Measurements from ENCODE around the gene S100A2. TPM values are rescaled to one million over a fixed set of nuclear protein-coding genes. Genes with fewer than 3 reads are reported as not detected.
A peak's percentile ranks its signal among the peaks of the same experiment; 100 is the strongest.

Gene S100A2
- total and polyA plus RNA-seq, 2 experiments from 2014 or later, result 0.66 to 0.89 TPM

DNA sequence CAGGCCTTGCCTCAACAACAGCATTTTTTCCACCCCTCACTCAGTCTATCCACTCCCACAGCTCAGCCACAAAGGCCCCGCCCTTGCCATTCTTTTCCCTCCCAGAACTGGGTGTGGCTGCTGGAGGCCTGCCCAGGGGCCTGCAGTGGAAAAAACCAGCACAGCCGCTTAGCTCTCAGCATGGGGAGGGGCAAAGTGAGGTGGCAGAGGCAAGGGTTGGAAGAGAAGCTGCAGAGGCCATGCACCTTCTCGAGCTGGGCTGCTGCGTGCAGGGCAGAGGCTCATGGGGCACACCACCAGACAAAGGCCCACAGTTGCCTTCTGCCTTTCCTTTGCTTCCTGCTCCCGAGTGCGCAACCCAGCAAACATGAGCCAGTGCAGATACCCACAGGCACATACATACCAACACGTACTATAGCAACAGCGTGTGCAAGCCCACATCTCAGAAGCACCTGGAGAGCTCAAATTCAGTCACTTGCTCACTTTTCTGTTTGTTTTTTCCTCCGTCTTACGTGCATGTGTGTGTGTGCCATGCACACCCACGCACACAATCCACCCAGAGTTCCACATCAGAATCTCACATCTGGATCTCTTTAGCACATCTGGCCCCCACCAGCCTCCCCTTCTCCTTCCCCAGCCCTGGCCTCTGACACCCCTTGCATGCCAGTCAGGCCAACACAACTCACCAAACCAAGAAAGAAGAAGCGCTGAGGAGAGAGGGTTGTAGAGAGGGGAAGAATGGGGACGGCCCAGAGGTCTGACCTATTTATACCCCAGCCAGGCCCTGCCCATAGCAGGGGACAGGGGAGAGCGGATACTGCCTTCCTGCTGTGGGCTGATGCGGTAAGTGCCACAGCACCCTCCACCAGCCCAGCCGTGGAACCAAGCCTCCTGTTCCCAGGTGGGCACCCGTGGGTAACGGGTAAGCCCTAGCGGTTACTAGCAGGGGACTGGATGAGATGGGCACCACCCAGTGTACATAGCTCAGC, 20.3 kb downstream of the S100A2 start, which contains the start of gene S100A4:
Gene S100A4 (minus strand): TSS at position 740 of the 989 bp plus-strand sequence. CDS start 1,012 bp downstream, outside the sequence.
- ATAC-seq (peak; percentile 89), DNase-seq (ENCODE audit: low spot score) (peak; percentile 96)
- Histone ChIP-seq H3K9me2 (ENCODE audit: insufficient read depth) (peaks cover 3% of the 10 kb centered on the region; the same call in 1 of the 2 replicates), H4K20me1 (replicated peaks; ENCODE audit: insufficient read depth) (no peaks in the 10 kb centered on the region), H3K36me3 (ENCODE audit: insufficient read depth) (no peaks in the 10 kb centered on the region), H3K79me2 (replicated peaks; ENCODE audit: insufficient read depth) (no peaks in the 10 kb centered on the region), H3F3A (replicated peaks; ENCODE audit: low read depth) (no peaks in the 10 kb centered on the region), H2AFZ (peak within 1 kb of the TSS; percentile 91), H3K27ac (ENCODE audit: low read depth) (no peak within 1 kb of the TSS), H3K4me1 (ENCODE audit: insufficient read depth) (peaks cover 18% of the 10 kb centered on the region), H3K4me3 (peak within 1 kb of the TSS; percentile 27; the same call in 1 of the 2 replicates), H3K27me3 (ENCODE audit: insufficient read depth) (no peaks in the 10 kb centered on the region), H3K4me2 (peak within 1 kb of the TSS; percentile 72)
- H3K36me3 Mint-ChIP-seq (ENCODE audit: low read depth), result no peaks in the 10 kb centered on the region
- no peaks in the 10 kb centered on the region; the same call in 2 of the 3 replicates for H3K9me3 Mint-ChIP-seq
- H3K4me3 Mint-ChIP-seq, result peak within 1 kb of the TSS; percentile 41
- peaks cover 22% of the 10 kb centered on the region for H3K27me3 Mint-ChIP-seq (ENCODE audit: insufficient read depth, low read depth, poor library complexity)
- H3K27ac Mint-ChIP-seq, result peak within 1 kb of the TSS; percentile 78
- H3K4me1 Mint-ChIP-seq, result peaks cover 52% of the 10 kb centered on the region
- TF ChIP-seq, protein P1, sequence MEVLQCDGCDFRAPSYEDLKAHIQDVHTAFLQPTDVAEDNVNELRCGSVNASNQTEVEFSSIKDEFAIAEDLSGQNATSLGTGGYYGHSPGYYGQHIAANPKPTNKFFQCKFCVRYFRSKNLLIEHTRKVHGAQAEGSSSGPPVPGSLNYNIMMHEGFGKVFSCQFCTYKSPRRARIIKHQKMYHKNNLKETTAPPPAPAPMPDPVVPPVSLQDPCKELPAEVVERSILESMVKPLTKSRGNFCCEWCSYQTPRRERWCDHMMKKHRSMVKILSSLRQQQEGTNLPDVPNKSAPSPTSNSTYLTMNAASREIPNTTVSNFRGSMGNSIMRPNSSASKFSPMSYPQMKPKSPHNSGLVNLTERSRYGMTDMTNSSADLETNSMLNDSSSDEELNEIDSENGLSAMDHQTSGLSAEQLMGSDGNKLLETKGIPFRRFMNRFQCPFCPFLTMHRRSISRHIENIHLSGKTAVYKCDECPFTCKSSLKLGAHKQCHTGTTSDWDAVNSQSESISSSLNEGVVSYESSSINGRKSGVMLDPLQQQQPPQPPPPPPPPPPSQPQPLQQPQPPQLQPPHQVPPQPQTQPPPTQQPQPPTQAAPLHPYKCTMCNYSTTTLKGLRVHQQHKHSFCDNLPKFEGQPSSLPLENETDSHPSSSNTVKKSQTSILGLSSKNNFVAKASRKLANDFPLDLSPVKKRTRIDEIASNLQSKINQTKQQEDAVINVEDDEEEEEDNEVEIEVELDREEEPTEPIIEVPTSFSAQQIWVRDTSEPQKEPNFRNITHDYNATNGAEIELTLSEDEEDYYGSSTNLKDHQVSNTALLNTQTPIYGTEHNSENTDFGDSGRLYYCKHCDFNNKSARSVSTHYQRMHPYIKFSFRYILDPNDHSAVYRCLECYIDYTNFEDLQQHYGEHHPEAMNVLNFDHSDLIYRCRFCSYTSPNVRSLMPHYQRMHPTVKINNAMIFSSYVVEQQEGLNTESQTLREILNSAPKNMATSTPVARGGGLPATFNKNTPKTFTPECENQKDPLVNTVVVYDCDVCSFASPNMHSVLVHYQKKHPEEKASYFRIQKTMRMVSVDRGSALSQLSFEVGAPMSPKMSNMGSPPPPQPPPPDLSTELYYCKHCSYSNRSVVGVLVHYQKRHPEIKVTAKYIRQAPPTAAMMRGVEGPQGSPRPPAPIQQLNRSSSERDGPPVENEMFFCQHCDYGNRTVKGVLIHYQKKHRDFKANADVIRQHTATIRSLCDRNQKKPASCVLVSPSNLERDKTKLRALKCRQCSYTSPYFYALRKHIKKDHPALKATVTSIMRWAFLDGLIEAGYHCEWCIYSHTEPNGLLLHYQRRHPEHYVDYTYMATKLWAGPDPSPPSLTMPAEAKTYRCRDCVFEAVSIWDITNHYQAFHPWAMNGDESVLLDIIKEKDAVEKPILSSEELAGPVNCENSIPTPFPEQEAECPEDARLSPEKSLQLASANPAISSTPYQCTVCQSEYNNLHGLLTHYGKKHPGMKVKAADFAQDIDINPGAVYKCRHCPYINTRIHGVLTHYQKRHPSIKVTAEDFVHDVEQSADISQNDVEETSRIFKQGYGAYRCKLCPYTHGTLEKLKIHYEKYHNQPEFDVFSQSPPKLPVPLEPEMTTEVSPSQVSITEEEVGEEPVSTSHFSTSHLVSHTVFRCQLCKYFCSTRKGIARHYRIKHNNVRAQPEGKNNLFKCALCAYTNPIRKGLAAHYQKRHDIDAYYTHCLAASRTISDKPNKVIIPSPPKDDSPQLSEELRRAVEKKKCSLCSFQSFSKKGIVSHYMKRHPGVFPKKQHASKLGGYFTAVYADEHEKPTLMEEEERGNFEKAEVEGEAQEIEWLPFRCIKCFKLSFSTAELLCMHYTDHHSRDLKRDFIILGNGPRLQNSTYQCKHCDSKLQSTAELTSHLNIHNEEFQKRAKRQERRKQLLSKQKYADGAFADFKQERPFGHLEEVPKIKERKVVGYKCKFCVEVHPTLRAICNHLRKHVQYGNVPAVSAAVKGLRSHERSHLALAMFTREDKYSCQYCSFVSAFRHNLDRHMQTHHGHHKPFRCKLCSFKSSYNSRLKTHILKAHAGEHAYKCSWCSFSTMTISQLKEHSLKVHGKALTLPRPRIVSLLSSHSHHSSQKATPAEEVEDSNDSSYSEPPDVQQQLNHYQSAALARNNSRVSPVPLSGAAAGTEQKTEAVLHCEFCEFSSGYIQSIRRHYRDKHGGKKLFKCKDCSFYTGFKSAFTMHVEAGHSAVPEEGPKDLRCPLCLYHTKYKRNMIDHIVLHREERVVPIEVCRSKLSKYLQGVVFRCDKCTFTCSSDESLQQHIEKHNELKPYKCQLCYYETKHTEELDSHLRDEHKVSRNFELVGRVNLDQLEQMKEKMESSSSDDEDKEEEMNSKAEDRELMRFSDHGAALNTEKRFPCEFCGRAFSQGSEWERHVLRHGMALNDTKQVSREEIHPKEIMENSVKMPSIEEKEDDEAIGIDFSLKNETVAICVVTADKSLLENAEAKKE (CRISPR knock-in tag; IDR thresholded peaks at IDR 0.05), result no peak
- peak; percentile 56; the same call in 1 of the 2 replicates for TF ChIP-seq POLR2AphosphoS5 (IDR thresholded peaks at IDR 0.05; ENCODE audit: low read depth)

All from GM23338 (cell line).